Measurements from ENCODE around the gene BAHD1.

DNA sequence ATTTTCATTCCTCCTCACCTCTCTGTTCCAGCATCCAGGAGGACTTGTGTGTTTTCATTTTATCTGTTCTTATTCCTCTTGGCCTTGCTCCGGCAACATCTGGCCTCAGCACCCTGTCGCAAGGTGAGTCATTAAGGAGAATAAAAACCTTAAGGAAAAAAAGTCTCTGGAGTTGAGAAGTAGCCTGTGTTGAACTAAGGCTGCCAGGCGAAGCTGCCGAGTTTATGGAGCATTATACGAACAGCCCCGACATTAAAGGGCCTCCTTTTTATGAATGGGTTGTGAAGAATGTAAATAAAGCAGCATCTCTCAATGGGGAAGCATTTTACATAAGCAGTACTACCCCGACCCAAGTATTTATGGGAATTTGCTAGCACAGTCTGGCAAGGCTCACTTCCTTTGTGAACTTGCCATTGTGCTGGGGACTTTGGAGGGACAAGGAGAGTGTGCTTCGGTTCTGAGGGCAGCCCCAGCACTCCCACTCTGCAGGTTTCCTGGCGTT is 4.7 kb downstream of the BAHD1 start:
- TF ChIP-seq, protein P1, sequence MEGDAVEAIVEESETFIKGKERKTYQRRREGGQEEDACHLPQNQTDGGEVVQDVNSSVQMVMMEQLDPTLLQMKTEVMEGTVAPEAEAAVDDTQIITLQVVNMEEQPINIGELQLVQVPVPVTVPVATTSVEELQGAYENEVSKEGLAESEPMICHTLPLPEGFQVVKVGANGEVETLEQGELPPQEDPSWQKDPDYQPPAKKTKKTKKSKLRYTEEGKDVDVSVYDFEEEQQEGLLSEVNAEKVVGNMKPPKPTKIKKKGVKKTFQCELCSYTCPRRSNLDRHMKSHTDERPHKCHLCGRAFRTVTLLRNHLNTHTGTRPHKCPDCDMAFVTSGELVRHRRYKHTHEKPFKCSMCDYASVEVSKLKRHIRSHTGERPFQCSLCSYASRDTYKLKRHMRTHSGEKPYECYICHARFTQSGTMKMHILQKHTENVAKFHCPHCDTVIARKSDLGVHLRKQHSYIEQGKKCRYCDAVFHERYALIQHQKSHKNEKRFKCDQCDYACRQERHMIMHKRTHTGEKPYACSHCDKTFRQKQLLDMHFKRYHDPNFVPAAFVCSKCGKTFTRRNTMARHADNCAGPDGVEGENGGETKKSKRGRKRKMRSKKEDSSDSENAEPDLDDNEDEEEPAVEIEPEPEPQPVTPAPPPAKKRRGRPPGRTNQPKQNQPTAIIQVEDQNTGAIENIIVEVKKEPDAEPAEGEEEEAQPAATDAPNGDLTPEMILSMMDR (IDR thresholded peaks at IDR 0.05): no peak
- TF ChIP-seq POLR2A (IDR thresholded peaks at IDR 0.05): no peak

All from gastroesophageal sphincter (tissue), 3 donors.